Activated naive CD4-positive, alpha-beta T cell treated with anti-CD3 and anti-CD28 coated beads, Interleukin-2, amount 50 U/mL, for 72 hours (primary cell): ENCODE results near the gene HMHB1. TPM values are rescaled to one million over a fixed set of nuclear protein-coding genes. Genes with fewer than 3 reads are reported as not detected.

Source experiments
- ATAC-seq, 2 donors: fragments of 150-1000 bp; cut with Tn5 transposase; 2 replicates each; pipeline ENCODE4 v1.10.0; 2021; ENCODE audit warnings: mild to moderate bottlenecking in 2 of 2, moderate library complexity in 2 of 2
- DNase-seq, 2 donors: peaks; one replicate each; pipeline ENCODE4 v3.0.0; 2021 to 2022; ENCODE audit warnings: low spot score in 2 of 2
- H3K27ac Mint-ChIP-seq, 2 donors: one replicate each; pipeline ENCODE4 v1.8.0; 2022; ENCODE audit warnings: mild to moderate bottlenecking in 2 of 2, mixed read lengths in 2 of 2
- H3K36me3 Mint-ChIP-seq, 2 donors: one replicate each; pipeline ENCODE4 v1.8.0; 2022; ENCODE audit warnings: mixed read lengths in 2 of 2
- H3K9me3 Mint-ChIP-seq, 2 donors: one replicate each; pipeline ENCODE4 v1.8.0; 2022; ENCODE audit warnings: mixed read lengths in 2 of 2
- total RNA-seq, 2 donors: library from RNA; stranded (reverse); gene quantifications; one replicate each; pipeline ENCODE4 v1.2.3, GENCODE V29; 2022

Gene HMHB1
- total RNA-seq, 2 donors from 2014 or later, result not detected

GRCh38 chr5:143835251-143835650 is 23.3 kb downstream of the HMHB1 start:
- DNase-seq (no peak), ATAC-seq (no peak)
- no peaks in the 10 kb centered on the region for H3K9me3 Mint-ChIP-seq
- H3K36me3 Mint-ChIP-seq, result no peaks in the 10 kb centered on the region
- no peak overlapping the region for H3K27ac Mint-ChIP-seq

GRCh38 chr5:143836161-143836725 is 24.3 kb downstream of the HMHB1 start:
- Mint-ChIP-seq H3K27ac (no peak overlapping the region), H3K36me3 (no peaks in the 10 kb centered on the region), H3K9me3 (no peaks in the 10 kb centered on the region)
- no peak for ATAC-seq
- DNase-seq, result no peak

GRCh38 chr5:143837306-143837848 is 25.4 kb downstream of the HMHB1 start:
- no peak for ATAC-seq
- Mint-ChIP-seq H3K9me3 (no peaks in the 10 kb centered on the region), H3K27ac (no peak overlapping the region), H3K36me3 (no peaks in the 10 kb centered on the region)
- no peak for DNase-seq

GRCh38 chr5:143841446-143841845 is 29.5 kb downstream of the HMHB1 start:
- H3K36me3 Mint-ChIP-seq, result no peaks in the 10 kb centered on the region
- no peaks in the 10 kb centered on the region for H3K9me3 Mint-ChIP-seq
- DNase-seq, result no peak
- no peak for ATAC-seq
- no peak overlapping the region for H3K27ac Mint-ChIP-seq

GRCh38 chr5:143842920-143843319 is 31.0 kb downstream of the HMHB1 start:
- DNase-seq (no peak), ATAC-seq (peak in 1 of 2 donors; percentile 29)
- H3K9me3 Mint-ChIP-seq, result no peaks in the 10 kb centered on the region
- H3K27ac Mint-ChIP-seq, result no peak overlapping the region
- no peaks in the 10 kb centered on the region for H3K36me3 Mint-ChIP-seq

GRCh38 chr5:143843461-143843860 is 31.5 kb downstream of the HMHB1 start:
- DNase-seq, result no peak
- ATAC-seq, result no peak
- H3K27ac Mint-ChIP-seq, result no peak overlapping the region
- no peaks in the 10 kb centered on the region for H3K36me3 Mint-ChIP-seq
- H3K9me3 Mint-ChIP-seq, result no peaks in the 10 kb centered on the region

- Mint-ChIP-seq H3K9me3 (peaks cover 8 to 9% of the 10 kb centered on the region in 2 donors), H3K27ac (no peak overlapping the region), H3K36me3 (peaks cover 0 to 15% of the 10 kb centered on the region in 2 donors)
- peak in 1 of 2 donors; percentile 18 for ATAC-seq
- no peak for DNase-seq
Observed at GRCh38 chr5:143850050-143850683, 38.2 kb downstream of the HMHB1 start.

GRCh38 chr5:143851383-143851782 is 39.4 kb downstream of the HMHB1 start:
- Mint-ChIP-seq H3K9me3 (peaks cover 8 to 9% of the 10 kb centered on the region in 2 donors), H3K27ac (no peak overlapping the region), H3K36me3 (peaks cover 0 to 15% of the 10 kb centered on the region in 2 donors)
- no peak for ATAC-seq
- DNase-seq, result no peak

GRCh38 chr5:143860211-143860610 is 48.2 kb downstream of the HMHB1 start:
- no peak for ATAC-seq
- Mint-ChIP-seq H3K27ac (no peak overlapping the region), H3K36me3 (no peaks in the 10 kb centered on the region), H3K9me3 (peaks cover 0 to 5% of the 10 kb centered on the region in 2 donors)
- DNase-seq, result no peak

GRCh38 chr5:143862271-143862670 is 50.3 kb downstream of the HMHB1 start:
- DNase-seq (no peak), ATAC-seq (no peak)
- Mint-ChIP-seq H3K36me3 (no peaks in the 10 kb centered on the region), H3K27ac (no peak overlapping the region), H3K9me3 (peaks cover 0 to 5% of the 10 kb centered on the region in 2 donors)

- Mint-ChIP-seq H3K9me3 (no peaks in the 10 kb centered on the region), H3K36me3 (no peaks in the 10 kb centered on the region), H3K27ac (no peak overlapping the region)
- no peak for DNase-seq
- no peak for ATAC-seq
Observed at GRCh38 chr5:143865426-143866025, 53.6 kb downstream of the HMHB1 start.
